IPS DF 4.7 (cell line): ENCODE measurements around the gene ASPSCR1.

Experiments used
- DNase-seq: peaks from one replicate; pipeline ENCODE4 v3.0.0-alpha.2; 2013; ENCODE audit warnings: low spot score; ENCODE audit errors: extremely low read depth

Gene ASPSCR1

DNA sequence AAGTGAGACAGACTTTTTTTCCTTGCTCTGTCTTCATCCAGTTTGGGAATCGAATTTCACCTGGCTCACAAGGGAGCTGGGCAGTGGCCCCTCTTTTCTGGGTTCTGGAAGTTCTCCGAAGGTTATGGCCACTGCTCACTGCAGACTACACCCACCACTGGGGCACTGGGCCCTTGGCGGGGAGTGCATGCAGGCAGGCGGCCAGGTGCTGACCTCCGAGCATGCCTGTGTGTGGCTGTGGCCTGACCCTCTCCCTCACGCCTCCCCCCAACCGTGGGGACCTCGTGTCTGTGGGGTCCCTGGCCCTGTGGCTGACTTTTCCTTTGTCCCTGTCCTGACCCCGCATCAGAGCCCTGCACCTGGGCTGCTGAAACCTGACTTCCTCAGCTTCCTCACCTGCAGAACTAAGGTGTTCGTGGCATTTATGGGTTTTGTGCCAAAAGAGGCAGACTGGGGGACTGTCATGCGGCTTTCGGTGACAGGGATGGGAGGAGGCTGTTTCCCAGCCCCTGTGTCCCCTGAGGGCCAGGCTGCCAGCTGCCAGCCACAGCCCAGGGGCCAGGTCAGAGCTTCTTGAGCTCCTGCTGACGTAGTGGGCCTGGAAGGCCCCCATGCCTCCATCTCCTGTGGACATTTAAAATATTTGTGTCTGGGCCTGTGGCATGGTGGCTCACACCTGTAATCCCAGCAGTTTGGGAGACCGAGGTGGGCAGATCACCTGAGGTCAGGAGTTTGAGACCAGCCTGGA is 21.4 kb downstream of the ASPSCR1 start:
- DNase-seq, result no peak

DNA sequence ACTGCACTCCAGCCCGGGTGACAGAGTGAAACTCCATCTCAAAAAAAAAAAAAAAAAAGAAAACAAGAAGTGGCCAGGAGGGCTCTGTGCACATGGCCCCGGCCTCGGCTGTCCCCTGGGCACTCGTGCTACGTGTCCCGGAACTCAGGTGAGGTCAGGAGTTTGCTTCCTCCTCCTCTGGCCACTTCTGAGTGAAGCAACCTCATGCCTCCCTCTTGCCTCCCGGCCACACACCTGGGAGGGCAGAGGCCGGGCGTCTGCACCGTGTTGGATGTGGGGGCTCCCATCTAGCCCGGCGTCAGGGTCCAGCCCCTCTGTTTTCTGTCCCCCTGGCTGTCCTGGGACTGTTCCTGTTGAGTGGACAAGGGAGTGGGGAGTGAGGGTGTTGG is 22.2 kb downstream of the ASPSCR1 start:
- no peak for DNase-seq

DNA sequence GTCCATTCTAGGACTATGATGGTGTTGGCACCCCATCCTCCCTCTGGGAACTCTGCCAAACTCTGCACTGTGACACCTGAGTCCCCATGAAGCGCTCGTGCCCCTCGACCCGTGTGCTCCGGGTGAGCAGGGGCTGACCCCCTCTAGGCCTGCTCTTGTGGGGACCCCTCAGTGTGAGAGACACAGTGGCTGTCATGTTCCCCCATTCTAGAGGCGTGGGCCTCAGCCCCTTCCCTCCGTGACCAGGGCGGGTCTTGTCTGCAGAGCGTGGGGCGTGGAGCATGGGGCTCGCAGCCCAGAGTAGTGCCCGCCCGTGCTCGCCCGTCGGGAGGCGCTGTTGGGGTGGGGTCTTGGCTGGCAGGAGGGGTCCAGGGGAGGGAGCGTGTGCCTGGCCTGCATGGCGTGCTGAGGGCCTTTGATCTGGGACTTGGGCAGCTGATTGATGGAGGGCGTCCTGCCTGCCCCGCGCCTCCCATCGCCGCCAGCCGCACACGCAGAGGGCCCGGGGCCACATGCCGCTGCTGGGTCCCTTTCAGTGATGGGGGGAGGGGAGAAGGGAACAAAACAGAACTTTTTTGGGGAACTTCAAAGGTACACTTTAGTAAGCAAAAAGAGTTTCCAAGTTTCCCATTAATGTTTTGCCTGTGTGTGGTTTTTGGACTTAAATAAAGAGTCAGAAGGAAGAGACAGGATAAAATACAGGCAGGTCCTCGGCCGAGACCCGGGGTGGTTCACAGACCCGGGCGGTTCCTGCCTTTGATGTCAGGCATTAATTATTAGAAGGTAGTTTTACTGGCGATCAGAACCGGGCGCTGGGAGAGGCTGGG is 22.8 kb downstream of the ASPSCR1 start:
- DNase-seq, result no peak

DNA sequence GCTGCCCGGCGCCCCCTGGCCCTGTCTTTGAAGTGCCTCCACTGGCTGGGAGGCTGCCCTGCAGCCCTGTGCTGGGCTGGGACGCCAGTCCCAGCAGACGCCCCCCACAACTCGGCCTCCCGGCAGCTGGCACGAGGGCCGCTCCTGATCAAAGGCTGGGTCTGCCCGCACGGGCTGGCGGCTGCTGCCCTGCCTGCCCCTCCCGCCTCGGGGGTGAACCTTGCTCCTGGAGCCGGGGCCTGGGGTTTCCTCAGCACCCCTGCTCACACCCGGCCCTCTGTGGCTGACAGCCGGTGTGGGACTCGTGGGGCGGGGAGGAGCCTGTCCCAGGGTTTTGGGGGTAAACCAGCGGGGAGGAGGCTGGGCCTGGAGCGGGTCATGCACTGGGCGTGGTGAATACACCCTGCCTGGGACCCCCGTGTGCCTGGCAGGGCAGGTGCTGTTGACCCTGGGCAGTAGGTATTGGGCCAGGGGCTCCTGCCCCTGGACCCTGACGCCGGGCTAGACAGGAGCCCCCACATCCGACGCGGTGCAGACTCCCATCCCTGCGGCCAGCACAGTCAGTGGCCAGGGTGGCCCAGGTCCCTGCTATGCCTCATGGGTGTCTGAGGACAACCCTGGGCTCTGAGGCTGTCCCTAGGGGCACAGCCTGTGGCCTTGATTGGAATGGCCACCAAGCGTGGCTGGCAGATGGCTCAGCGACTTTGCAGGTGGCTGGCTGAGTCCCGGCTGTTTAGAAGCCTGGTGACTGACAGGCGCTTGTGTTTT is 23.6 kb downstream of the ASPSCR1 start:
- DNase-seq, result no peak

DNA sequence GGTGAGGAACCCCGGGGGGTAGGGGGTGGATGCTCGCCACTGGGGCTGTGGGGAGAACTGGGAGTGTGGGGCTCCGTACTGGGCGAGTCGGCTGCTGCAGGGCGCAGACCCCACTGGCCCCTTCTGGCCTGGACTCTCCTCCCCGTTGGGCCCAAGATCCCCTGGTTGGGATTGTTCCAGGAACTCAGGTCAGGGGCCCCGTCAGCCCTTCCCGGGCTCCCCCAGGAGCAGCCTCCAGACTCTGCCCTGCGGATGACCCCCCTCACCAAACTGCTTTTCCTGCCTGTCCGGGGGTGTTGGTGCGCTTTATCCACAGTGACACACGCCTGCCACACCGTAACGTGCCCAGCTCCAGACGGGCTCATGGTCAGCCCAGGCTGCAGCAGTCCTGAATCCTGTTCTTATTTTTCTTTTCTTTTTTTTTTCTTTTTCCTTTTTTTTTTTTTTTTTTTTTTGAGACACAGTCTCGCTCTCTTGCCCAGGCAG is 24.2 kb downstream of the ASPSCR1 start:
- DNase-seq, result no peak

DNA sequence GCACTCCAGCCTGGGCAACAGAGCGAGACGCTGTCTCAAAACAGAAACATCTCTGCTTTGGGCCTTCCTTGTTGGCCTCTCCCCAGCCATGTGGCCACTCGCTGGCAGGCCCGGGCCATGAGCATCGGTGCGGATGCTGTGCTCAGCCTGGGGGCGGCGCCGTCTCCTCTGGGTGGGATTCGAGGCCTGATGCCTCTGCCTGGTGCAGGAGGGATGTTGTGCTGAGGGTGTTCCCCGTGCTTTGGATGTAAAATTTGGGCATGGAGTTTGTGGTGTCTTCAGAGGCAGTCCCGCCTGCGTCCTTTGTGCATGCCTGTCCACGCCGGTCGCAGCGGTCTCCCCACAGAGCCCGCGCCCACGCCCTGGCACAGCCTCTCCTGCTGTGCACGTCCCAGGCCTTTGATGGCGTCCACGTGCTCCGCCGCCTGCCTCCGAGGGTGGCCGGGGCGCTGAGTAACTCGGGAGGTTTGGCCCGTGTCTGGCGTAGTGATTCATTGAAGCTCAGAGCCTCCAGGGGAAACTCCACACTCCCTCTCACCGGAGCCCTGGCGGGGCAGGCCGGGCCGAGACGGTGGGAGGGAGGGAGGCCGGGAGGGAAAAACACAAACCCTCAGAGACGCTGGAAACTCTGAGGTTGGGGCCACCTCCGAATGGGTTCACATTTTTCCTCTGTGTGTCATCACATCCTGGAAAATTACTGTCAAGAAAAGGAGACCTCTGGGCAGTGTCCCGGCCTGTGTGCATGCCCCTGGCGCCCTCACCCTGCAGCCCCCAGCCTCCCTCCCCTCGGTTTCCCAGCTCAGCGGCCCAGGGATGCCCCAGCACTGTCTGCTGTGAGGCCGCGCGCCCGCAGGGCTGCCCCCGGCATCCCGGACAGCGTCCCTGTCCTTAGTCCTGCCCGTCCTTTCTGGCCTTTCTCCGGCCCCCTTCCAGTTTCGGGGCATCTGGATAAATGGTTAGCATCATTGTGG is 26.3 kb downstream of the ASPSCR1 start:
- no peak for DNase-seq

DNA sequence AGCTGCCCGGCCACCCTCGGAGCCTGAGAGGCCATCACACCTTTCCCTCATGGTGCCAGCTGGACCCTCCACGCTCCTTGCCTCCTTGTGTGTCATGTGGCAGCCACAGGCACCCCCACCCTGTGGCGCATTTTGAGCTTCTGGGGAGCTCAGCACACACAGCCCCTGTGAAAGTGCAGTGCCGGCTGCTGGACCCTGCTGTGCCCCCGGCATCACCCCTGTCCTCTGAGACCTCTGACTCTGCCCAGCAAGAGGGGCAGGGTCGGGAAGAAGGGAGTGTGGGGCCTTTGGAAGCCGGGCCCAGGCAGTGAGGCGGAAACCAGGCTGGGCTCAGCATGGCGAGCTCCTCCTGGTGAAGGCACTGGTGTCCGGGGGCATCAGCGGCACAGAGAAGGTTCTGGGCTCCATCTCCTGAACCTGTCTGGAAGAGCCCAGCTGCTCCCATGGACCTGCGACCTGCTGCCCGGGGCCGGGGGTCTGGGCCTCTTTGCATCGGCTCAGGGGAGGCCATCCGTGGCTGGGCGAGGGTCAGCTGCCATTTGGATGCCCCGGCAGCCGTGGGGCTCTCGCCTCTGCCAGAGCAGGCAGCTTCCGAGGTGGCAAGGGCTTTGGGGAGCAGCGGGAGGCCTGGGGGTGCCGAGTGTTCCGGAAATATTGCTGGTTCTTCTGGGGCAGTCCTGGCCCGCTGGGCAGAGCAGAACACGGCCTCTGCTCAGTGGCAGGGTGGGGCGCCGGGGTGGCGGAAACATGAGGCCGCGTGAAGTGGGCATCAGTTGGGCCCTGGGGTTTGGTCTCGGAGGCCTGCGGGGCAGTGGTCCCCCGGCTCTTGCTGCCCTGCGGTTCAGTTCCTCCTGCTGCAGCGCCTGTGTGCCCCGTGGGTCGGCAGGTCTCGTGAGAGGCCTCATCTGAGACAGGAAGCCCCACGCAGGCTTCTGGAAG is 27.4 kb downstream of the ASPSCR1 start:
- DNase-seq, result no peak

DNA sequence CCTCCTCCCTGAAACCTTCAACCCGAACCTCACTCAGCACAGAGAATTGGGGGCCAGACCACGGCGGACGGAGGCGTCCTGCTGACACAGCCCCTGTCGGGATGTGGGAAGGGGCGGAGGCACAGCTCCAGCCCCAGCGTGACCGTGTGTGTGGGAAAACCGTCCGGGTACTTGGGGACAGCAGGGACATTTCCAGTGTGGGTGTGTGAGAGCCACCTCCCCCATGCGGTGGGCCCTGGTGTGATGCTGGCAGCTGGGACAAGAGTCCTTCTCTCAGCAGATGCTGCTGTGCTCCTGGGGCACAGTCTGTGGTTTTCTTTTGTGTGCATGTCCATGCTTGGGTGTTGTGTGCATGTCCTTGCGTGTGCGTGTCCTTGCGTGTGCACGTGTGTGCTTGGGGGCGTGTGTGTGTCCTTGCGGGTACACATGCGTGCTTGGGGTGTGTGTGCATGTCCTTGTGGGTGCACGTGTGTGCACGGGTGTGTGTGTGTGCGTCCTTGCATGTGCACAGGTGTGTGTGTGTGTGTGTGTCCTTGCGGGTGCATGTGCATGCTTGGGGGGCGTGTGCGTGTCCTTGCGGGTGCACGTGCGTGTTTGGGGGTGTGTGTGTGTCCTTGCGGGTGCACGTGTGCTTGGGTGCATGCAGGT is 28.4 kb downstream of the ASPSCR1 start:
- no peak for DNase-seq

DNA sequence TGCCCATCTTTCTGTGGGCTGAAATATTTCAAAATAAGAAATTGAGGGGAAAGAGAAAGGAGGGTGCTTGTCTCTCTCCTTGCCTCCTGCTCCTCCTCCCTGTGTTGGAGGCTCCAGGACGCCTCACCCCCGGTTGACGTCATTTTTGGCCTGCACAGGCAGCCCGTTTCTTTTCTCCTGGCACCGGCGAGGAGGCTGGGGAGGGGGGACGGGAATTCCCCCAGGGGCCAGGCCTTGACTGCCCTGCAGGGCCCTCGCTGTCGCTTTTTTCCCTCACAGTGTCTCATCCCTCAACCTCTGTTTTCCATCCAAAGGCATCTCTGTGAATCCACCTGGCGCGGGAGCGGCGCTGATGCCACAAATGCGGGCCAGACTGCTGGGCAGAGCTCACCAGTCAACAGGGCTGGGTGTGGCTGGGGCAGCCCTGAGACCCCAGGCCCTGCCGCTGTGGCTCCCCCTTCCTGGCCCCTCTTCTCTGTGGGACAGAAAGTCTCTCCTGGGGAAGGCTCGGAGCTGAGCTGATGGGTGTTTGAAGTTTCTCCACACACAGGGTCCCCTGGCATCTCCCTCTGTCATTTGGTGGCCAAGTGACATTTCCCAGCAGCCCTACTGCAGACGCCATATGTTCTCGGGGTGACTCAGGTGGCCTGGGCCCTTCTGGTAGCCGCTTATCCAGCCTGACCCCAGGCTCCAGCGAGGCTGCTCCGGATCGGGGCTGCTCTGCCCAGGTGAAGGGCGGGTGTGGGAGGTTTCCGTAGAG is 29.2 kb downstream of the ASPSCR1 start:
- no peak for DNase-seq

DNA sequence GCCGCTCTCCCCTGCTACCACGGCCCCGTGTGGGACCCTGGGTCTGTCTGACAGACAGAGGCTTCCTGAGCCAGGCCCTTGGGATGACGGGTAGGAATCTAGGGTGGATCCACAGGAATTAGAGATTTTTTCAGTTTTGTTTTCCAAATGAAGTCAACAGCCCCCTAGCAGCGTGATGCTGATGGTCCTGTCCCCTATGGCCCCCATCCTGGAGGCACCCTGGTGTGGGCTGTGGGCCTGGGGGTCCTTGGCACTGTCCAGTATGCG is 29.7 kb downstream of the ASPSCR1 start:
- no peak for DNase-seq

DNA sequence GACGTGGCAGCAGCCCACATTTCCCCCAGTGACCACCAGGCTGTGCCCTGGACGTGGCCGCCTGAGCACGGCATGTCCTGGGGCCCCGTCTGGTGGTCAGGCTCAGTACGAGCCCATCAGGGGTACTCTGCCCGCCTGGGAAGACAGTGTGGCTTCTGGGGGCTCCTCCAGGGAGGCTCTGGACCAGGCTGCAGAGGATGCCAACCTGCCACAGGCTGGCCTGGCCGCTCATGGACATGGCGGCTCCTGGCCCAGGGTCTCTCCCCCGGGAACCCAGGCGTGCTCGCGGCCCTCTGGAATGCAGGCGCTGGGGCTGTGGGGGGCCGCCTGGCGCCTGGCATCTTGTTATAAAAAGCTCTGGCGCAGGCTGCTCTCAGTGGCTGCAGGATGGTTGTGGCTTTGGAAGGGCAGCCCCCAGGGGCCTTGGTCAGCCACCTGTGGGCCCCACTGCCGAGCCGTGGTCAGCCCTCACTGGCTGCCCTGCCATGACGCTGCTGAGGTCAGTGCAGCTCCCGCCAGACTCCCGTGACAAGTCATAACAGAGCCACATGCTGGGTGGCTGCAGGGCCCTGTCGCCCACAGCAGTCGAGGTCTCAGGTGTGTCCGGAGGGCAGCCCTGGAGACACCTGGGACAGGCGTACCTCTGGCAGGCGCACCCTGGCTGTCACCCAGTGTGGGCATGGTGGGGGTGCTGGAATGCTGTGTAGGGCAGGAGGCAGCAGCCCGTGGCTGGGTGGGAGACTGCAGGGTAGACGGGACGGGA is 30.2 kb downstream of the ASPSCR1 start:
- no peak for DNase-seq

DNA sequence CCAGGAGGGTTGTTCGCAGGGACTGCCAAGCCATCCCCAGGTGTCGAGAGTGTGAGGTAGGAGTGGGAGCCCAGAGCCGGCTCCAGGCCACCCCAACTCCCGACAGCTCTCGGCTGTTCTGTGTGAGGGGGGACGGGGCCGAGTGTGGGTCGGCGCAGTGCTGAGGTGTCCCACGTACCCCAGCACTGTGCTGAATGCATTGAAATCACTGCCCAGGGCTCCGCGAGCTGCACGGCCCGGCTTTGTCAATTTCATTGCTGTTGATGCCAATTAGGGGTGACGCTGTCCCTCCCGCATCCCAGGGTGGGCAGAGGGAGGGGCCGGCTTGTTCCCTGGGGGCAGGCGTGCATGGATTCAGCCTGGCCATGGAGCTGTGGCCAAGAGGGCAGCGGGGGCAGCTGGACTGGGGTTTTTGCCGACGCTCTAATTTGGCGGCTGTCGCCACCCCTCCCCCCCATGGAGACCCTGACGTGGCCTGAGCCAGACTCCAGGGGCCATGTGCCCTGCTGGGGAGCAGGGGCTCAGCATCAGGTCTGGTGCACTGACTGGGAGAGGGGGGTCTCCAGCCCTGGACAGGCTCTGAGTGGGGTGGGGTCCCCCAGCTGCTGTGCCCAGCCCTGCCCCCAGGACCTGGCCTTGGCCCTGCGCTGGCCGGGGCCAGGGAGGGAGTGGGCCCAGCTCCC is 31.0 kb downstream of the ASPSCR1 start:
- DNase-seq, result no peak

DNA sequence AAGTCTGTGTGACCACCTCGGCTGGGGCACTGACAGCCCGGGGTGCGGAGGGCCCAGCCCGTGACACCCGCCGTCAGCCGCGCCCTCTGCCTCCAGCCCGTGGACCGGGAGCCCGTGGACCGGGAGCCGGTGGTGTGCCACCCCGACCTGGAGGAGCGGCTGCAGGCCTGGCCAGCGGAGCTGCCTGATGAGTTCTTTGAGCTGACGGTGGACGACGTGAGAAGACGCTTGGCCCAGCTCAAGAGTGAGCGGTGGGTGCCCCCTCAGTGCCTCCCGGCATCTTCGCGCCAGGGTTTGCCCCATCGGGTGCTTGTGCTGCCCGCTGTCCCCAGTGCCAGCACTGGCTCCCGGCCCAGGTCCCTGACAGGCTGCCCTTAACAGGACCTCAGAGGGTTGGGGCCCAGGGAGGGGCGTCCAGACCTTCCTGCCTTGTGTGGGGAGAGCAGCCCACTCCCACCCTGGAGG is 31.5 kb downstream of the ASPSCR1 start:
- no peak for DNase-seq

DNA sequence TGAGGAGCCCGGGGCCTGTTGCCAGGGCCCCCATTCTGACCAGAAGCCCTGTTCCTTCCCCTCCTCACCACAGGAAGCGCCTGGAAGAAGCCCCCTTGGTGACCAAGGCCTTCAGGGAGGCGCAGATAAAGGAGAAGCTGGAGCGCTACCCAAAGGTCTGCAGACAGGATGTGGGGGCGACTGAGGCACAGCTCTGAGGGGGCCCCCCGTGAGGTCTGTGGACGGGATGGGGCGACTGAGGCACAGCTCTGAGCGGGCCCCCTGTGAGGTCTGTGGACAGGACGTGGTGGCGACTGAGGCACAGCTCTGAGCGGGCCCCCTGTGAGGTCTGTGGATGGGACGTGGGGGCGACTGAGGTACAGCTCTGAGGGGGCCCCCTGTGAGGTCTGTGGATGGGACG is 32.0 kb downstream of the ASPSCR1 start:
- no peak for DNase-seq

DNA sequence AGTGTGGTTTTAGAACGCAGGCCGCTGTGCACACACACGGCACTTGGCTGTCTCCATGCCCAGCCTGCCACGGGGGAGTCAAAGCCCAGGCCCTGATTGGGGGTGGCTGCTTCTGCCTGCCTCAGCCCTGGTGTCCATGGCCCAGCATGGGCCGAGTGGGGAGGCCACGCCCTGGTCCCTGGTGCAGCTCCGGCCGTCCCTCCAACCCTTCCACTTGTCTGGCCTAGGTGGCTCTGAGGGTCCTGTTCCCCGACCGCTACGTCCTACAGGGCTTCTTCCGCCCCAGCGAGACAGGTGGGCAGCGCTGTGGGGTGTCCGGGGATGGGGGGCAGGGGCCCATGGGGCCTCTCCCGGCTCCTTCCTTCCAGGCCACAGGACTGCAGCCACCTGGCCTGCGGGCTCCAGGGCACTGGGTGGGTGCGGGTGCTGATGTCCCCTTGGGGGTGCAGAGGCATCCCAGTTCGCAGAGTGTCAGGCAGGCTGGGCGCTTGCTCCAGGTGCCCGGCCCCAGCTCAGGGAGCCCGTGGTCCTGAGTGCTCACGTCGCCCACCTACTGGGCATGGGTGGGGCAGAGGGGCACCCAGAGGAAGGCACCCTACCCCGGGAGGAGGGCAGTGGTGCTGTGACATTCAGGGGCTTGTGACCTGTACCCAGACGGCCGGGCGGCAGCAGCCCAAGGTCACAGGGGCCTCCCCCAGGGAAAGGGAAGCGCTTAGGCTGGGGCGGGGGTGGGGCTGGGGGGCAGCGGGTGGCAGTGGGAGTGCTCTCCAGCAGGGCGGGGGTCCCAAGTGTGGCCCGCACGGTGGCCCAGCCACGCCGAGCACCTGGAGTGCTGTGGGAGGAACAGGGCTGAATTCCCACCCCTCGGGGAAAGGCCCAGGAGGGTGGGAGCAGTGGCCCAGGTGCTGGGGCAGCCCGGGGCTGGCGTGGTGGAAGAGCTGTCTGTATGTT is 33.4 kb downstream of the ASPSCR1 start:
- no peak for DNase-seq

DNA sequence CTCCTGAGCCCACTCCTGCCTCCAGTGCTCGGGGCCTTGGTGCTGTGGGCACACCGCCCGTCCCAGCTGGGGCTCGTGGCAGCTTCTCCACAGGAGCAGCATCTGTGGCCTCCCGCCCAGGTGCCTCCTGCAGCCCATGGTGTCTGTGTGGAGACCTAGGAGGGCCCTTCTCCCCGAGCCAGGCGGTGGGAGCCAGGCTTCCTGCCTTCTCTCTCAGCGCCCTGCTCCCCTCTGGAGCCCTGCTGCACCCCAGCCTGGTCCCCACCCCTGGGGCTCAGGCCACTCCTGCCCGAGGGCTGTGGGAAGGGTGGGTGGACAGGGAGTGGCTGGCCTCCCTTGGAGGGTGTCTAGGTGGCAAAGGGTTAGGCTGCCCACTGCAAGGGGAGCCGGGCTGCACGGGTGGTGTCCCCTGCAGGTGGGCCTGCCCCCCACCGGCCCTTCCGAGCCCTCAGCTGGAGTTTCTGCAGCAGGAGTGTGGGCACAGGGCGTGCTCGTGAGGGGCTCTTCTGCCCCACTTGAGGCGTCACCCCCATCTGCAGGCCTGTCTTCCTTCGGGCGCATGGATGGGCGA is 34.3 kb downstream of the ASPSCR1 start:
- no peak for DNase-seq
